Tibial nerve (tissue), 3 donors: ENCODE results near the gene NR1D1.
A peak's percentile ranks its signal among the peaks of the same experiment; 100 is the strongest.

ENCODE experiments used
- EP300 ChIP-seq, 2 donors: sonication (generic); formaldehyde crosslinking; IDR thresholded peaks; one replicate each; pipeline ENCODE4 v1.6.1; 2017; ENCODE audit warnings: antibody characterized with exemption in 2 of 2, mild to moderate bottlenecking in 1 of 2
- POLR2A ChIP-seq, 2 donors: fragments of 450-650 bp; IDR thresholded peaks; one replicate each; pipeline ENCODE4 v1.6.1; 2017; ENCODE audit warnings: antibody characterized with exemption in 2 of 2, mild to moderate bottlenecking in 2 of 2, moderate library complexity in 2 of 2

GRCh38 chr17:40092581-40092980 lies 7.8 kb downstream of the NR1D1 start:
- TF ChIP-seq POLR2A (IDR thresholded peaks at IDR 0.05) = no peak
- TF ChIP-seq EP300 (IDR thresholded peaks at IDR 0.05) = peak in 1 of 2 donors; percentile 20
